LNCaP clone FGC (cell line): ENCODE data around the gene ZNF484.
"Not testable (repeated sequence)": the region's sequence is repeated elsewhere in the genome, so short reads cannot be mapped to it uniquely, and the experiment has no call there.

Experiments
- DNase-seq: peaks from one replicate; pipeline ENCODE4 v3.0.0-alpha.2; 2011; ENCODE audit warnings: low read depth
- H3K4me3 ChIP-seq: 2 replicates; pipeline ENCODE4 v1.5.1; 2011; ENCODE audit warnings: mild to moderate bottlenecking, low read depth, low read length, control low read depth
- CTCF ChIP-seq: IDR thresholded peaks from 2 replicates; pipeline ENCODE4 v1.5.1; 2012; ENCODE audit warnings: mild to moderate bottlenecking; ENCODE audit not compliant: control insufficient read depth, insufficient read depth; ENCODE audit errors: extremely low read depth

Gene ZNF484

GRCh38 chr9:92877531-92878430 is at the start of gene ZNF484:
ZNF484 (minus strand) TSS chr9:92878038; CDS start chr9:92875029, 3,009 bp downstream.
- TF ChIP-seq CTCF: no peak
- H3K4me3 ChIP-seq: peak within 1 kb of the TSS; percentile 77
- DNase-seq: peak; percentile 96

DNA sequence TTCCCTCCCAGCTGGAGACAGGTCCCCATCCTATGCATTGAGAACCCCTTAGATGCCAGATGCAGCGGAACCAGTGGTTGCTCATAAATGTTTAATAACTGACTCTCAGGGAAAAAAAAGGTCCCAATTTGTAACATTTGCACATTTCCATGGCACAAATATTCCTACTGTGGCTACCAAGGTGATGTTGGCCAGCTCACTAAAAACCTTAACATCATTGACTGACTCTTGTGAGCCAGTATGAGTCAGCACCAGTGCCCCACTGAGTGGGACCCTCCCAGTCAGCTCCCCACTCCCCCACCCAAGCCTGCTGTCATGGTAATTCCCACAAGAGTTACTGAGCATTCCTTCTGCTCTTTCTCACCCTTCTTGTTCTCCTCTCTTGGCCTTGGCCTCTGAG is 42.6 kb upstream of the ZNF484 start:
- no peak for DNase-seq
- H3K4me3 ChIP-seq: no peak overlapping the region
- TF ChIP-seq CTCF: no peak

- no peak for TF ChIP-seq CTCF
Measured at GRCh38 chr9:92917176-92917800, 39.5 kb upstream of the ZNF484 start.

GRCh38 chr9:92911511-92912475 is 34.0 kb upstream of the ZNF484 start:
- peak; percentile 84 for DNase-seq

More at GRCh38 chr9:92917176-92917800, 39.5 kb upstream of the ZNF484 start:
- H3K4me3 ChIP-seq: no peak overlapping the region
- no peak for DNase-seq

DNA sequence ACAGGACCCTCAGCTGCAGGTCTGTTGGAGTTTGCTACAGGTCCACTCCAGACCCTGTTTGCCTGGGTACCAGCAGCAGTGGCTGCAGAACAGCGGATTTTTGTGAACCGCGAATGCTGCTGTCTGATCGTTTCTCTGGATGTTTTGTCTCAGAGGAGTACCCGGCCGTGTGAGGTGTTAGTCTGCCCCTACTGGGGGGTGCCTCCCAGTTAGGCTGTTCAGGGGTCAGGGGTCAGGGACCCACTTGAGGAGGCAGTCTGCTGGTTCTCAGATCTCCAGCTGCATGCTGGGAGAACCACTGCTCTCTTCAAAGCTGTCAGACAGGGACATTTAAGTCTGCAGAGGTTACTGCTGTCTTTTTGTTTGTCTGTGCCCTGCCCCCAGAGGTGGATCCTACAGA is 27.3 kb upstream of the ZNF484 start:
- not testable (repeated sequence) for DNase-seq, H3K4me3 ChIP-seq

More at GRCh38 chr9:92911511-92912475, 34.0 kb upstream of the ZNF484 start:
- TF ChIP-seq CTCF: no peak
- H3K4me3 ChIP-seq: peak overlapping the region; percentile 2

DNA sequence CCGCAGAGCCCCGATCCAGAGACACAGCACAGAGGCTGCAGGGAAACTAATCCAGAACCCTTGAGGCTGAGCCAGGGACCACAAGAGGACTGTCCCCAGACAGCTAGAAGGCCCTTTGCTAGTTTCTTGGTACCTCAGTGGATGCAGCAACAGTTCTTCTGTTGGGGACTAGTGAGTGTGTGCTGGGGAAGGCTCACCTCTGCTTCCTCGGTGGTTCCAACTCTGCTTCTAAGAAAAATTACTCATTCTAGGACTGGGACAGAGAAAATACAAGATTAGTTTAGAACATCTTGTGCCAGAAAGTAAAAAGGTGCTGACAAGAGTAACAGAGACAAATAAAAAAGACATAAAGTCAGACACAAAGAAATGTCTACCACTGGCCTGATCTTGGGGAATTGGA is 19.5 kb upstream of the ZNF484 start:
- H3K4me3 ChIP-seq: no peak overlapping the region
- no peak for TF ChIP-seq CTCF
- no peak for DNase-seq
